Mesenchymal stem cell (in vitro differentiated cells and primary cell): Measurements from ENCODE around the gene ZSCAN12.

ENCODE experiments used
- DNase-seq: peaks from one replicate; pipeline ENCODE4 v3.0.0-alpha.2; 2013
- H2AFZ ChIP-seq: one replicate; pipeline ENCODE4 v1.6.1; 2013; ENCODE audit warnings: low read depth, mild to moderate bottlenecking, control low read depth, inconsistent platforms, low read length, moderate library complexity
- H2AK5ac ChIP-seq: 2 replicates; pipeline ENCODE4 v1.6.1; 2013; ENCODE audit warnings: low read length, moderate library complexity, mild to moderate bottlenecking, inconsistent platforms; ENCODE audit not compliant: severe bottlenecking
- H2BK120ac ChIP-seq: one replicate; pipeline ENCODE4 v1.6.1; 2013; ENCODE audit warnings: low read depth, mild to moderate bottlenecking, inconsistent platforms, low read length, moderate library complexity
- H2BK12ac ChIP-seq, 2 experiments: one replicate each; pipeline ENCODE4 v1.6.1; 2013; ENCODE audit warnings: inconsistent platforms in 2 of 2, low read length in 2 of 2, mild to moderate bottlenecking in 2 of 2, moderate library complexity in 2 of 2, control low read depth in 1 of 2
- H2BK15ac ChIP-seq: one replicate; pipeline ENCODE4 v1.6.1; 2013; ENCODE audit warnings: mild to moderate bottlenecking, low read depth, inconsistent platforms; ENCODE audit not compliant: poor library complexity, severe bottlenecking
- H2BK5ac ChIP-seq: 2 replicates; pipeline ENCODE4 v1.6.1; 2013; ENCODE audit warnings: low read depth, mild to moderate bottlenecking, low read length, control low read depth, inconsistent platforms; ENCODE audit not compliant: poor library complexity, severe bottlenecking
- H3K14ac ChIP-seq, 2 experiments: one replicate each; pipeline ENCODE4 v1.6.1; 2013; ENCODE audit warnings: inconsistent platforms in 2 of 2, low read length in 2 of 2, control low read depth in 1 of 2, mild to moderate bottlenecking in 1 of 2, moderate library complexity in 1 of 2
- H3K18ac ChIP-seq, 2 experiments: one replicate each; pipeline ENCODE4 v1.6.1; 2013; ENCODE audit warnings: inconsistent platforms in 2 of 2, low read length in 2 of 2, control low read depth in 1 of 2, low read depth in 1 of 2, mild to moderate bottlenecking in 1 of 2
- H3K23ac ChIP-seq, 2 experiments: one replicate each; pipeline ENCODE4 v1.6.1; 2013; ENCODE audit warnings: inconsistent platforms in 2 of 2, low read length in 2 of 2, mild to moderate bottlenecking in 2 of 2, moderate library complexity in 2 of 2, control low read depth in 1 of 2
- H3K27ac ChIP-seq: 2 replicates; pipeline ENCODE4 v1.5.1; 2013; ENCODE audit warnings: mild to moderate bottlenecking, moderate library complexity, low read length, control low read depth, inconsistent platforms; ENCODE audit not compliant: poor library complexity, severe bottlenecking
- H3K27me3 ChIP-seq, 2 experiments: 2 replicates each; pipeline versions ENCODE4 v1.6.1 to v1.7.0; 2013; ENCODE audit warnings: low read length in 2 of 2, mild to moderate bottlenecking in 2 of 2, moderate library complexity in 2 of 2, control low read depth in 1 of 2, inconsistent platforms in 1 of 2; ENCODE audit not compliant: control insufficient read depth in 1 of 2, insufficient read depth in 1 of 2
- H3K36me3 ChIP-seq, 2 experiments: 2 replicates each; pipeline versions ENCODE4 v1.6.1 to v1.7.0; 2013; ENCODE audit warnings: low read length in 2 of 2, control low read depth in 1 of 2, inconsistent platforms in 1 of 2, low read depth in 1 of 2, mild to moderate bottlenecking in 1 of 2; ENCODE audit not compliant: insufficient read depth in 2 of 2, control insufficient read depth in 1 of 2
- H3K4ac ChIP-seq, 2 experiments: one replicate each; pipeline ENCODE4 v1.6.1; 2013; ENCODE audit warnings: inconsistent platforms in 2 of 2, low read length in 2 of 2, mild to moderate bottlenecking in 2 of 2, moderate library complexity in 2 of 2, control low read depth in 1 of 2, low read depth in 1 of 2
- H3K4me1 ChIP-seq: 2 replicates; pipeline ENCODE4 v1.6.1; 2013; ENCODE audit warnings: low read depth, low read length, control low read depth; ENCODE audit not compliant: control insufficient read depth, insufficient read depth
- H3K4me2 ChIP-seq: 2 replicates; pipeline ENCODE4 v1.6.1; 2013; ENCODE audit warnings: low read length, mild to moderate bottlenecking, inconsistent platforms; ENCODE audit not compliant: poor library complexity, severe bottlenecking
- H3K4me3 ChIP-seq, 2 experiments: 2 replicates each; pipeline versions ENCODE4 v1.5.1 to v1.7.0; 2013; ENCODE audit warnings: low read length in 2 of 2, mild to moderate bottlenecking in 2 of 2, control low read depth in 1 of 2, low read depth in 1 of 2; ENCODE audit not compliant: insufficient read depth in 1 of 2
- H3K79me1 ChIP-seq: replicated peaks from 2 replicates; pipeline ENCODE4 v1.6.1; 2013; ENCODE audit warnings: mild to moderate bottlenecking, control low read depth, low read length, inconsistent platforms; ENCODE audit not compliant: poor library complexity, severe bottlenecking
- H3K9ac ChIP-seq: 2 replicates; pipeline ENCODE4 v1.7.0; 2013; ENCODE audit warnings: mild to moderate bottlenecking, low read length, moderate library complexity
- H3K9me3 ChIP-seq: 2 replicates; pipeline ENCODE4 v1.7.0; 2013; ENCODE audit warnings: mild to moderate bottlenecking, low read length; ENCODE audit not compliant: control insufficient read depth
- H4K8ac ChIP-seq: one replicate; pipeline ENCODE4 v1.6.1; 2013; ENCODE audit warnings: inconsistent platforms, mild to moderate bottlenecking, low read length, moderate library complexity
- H4K91ac ChIP-seq: one replicate; pipeline ENCODE4 v1.6.1; 2013; ENCODE audit warnings: mild to moderate bottlenecking, low read length, inconsistent platforms
- WGBS: methylation state at CpG from one replicate; pipeline ENCODE4 v1.1.7; 2013; ENCODE audit warnings: mixed read lengths; 5-methylcytosine and 5-hydroxymethylcytosine counted together

Gene ZSCAN12

DNA sequence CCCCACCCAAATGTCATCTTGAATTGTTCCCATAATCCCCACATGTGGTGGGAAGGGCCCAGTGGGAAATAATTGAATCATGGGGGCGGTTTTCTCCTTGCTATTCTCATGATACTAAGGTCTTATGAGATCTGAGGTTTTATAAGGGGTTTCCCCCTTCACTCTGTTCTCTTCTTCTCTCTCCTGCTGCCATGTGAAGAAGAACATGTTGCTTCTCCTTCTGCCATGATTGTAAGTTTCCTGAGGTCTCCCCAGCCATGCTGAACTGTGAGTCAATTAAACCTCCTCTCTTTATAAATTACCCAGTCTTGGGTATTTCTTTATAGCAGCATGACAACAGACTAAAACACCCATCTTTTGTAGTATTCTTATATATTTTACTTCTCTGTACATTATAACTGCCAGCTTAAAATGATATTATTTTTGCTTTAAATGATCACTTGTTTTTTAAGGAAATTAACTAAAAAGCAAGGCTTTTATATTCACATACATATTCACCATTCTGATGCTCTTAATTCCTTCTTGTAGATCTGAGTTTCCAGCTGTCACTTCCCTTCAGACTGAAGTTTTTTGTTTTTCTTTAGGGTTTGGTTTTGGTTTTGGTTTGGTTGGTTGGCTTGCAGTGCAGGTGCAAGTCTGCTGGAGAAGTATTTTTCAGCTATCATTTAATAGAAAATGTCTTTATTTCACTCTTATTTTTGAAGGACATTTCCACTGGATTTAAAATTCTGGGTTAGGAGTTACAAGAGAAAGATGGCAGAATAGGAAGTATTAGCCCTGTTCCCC, 59.0 kb downstream of the ZSCAN12 start:
- H3K4ac ChIP-seq: no peak overlapping the region
- no peaks in the 10 kb centered on the region for H3K36me3 ChIP-seq
- no peak overlapping the region for H2AK5ac ChIP-seq
- H3K14ac ChIP-seq: no peak overlapping the region
- H2BK12ac ChIP-seq: no peak overlapping the region
- H2BK15ac ChIP-seq: no peak overlapping the region
- H3K4me2 ChIP-seq: no peak overlapping the region
- no peaks in the 10 kb centered on the region for H3K9me3 ChIP-seq
- no peak overlapping the region for H2BK120ac ChIP-seq
- no peak overlapping the region for H3K9ac ChIP-seq
- DNase-seq: no peak
- H3K27me3 ChIP-seq: peaks cover 5% of the 10 kb centered on the region in 2 experiments
- H3K79me1 ChIP-seq: peaks cover 2% of the 10 kb centered on the region
- H3K23ac ChIP-seq: no peak overlapping the region
- H2BK5ac ChIP-seq: no peak overlapping the region
- no peak overlapping the region for H3K27ac ChIP-seq
- WGBS: no CpG with 5 or more reads among the region's 1 CpG
- H4K91ac ChIP-seq: no peak overlapping the region
- no peak overlapping the region for H2AFZ ChIP-seq
- H3K4me1 ChIP-seq: no peaks in the 10 kb centered on the region
- no peak overlapping the region for H4K8ac ChIP-seq
- H3K4me3 ChIP-seq: no peak overlapping the region
- H3K18ac ChIP-seq: no peak overlapping the region

DNA sequence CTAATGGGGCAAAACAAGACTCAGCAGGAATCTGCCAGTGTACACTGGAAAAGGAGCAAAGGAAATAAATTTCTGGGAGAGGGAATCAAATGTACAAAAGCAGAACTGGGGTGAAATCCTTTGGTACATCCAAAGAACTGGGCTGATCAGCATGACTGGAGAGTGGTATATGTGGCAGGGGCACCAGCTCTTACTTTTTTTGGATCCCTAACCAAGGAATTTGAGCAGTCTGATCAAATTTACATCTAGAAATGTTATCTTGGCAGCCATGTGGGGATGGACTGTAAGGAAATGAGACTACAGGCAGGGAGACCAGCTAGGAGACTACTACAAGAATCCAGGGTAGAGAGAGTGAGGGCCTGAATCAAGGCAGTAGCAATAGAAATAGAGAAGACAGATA, 62.4 kb downstream of the ZSCAN12 start:
- H4K91ac ChIP-seq: no peak overlapping the region
- H3K4me1 ChIP-seq: peaks cover 3% of the 10 kb centered on the region
- H3K36me3 ChIP-seq: no peaks in the 10 kb centered on the region
- H3K18ac ChIP-seq: no peak overlapping the region
- no peak overlapping the region for H2BK120ac ChIP-seq
- no peak overlapping the region for H2BK15ac ChIP-seq
- H3K27ac ChIP-seq: no peak overlapping the region
- peak overlapping the region in 1 of 2 experiments; percentile 92 for H3K4me3 ChIP-seq
- H3K27me3 ChIP-seq: no peaks in the 10 kb centered on the region
- H3K79me1 ChIP-seq: peaks cover 2% of the 10 kb centered on the region
- H2AFZ ChIP-seq: no peak overlapping the region
- no peak overlapping the region for H4K8ac ChIP-seq
- no peak overlapping the region for H3K14ac ChIP-seq
- no peak overlapping the region for H3K23ac ChIP-seq
- peak overlapping the region; percentile 94 for H3K9ac ChIP-seq
- H3K4ac ChIP-seq: no peak overlapping the region
- DNase-seq: peak; percentile 6
- no peak overlapping the region for H2AK5ac ChIP-seq
- H2BK5ac ChIP-seq: no peak overlapping the region
- no peak overlapping the region for H3K4me2 ChIP-seq
- no peaks in the 10 kb centered on the region for H3K9me3 ChIP-seq
- H2BK12ac ChIP-seq: no peak overlapping the region

DNA sequence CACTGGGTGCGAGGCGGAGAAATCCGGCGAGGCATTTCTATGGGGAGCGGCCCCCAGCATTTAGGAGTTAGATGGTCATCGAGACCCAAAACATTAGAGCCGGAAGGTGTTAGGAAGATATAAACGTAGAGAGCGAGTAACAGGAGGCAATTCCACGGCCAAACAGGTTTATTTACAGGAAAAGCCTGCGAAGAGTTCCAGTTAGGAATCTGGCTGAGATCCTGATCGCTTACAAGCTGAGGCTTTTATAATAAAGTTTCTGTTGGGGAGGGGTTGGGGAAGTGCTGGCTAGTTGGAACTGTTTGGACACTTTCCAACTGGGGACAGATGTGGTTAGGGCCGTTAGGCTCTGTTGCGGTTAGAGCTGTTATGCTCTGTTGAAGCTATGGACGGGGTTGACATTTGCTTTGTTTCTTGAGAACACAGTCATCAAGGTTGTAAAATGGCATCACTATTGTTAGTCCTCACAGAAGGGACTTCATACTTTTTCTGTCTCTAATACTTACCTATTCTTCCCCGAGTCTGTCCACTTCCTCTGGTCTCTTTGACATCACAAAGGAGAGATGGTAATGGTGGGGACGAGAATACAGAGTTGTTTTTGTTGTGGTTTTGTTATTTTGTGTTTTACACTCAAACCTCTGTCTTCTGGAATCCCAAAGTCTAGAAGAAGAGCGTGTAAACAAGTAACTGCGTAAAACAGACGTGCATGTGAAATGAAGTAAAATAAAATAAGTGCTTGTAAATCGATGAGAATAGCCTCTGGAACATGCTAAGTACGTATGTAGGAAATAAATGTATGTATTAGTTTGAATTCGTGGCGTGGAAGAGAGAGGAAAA, 63.0 kb downstream of the ZSCAN12 start:
- WGBS: 8% methylated on average over 21 of the region's 24 CpGs
- peak overlapping the region; percentile 94 for H3K9ac ChIP-seq

More for the DNA sequence above, 63.0 kb downstream of the ZSCAN12 start:
- H3K4me2 ChIP-seq: peak overlapping the region; percentile 98
- H2BK5ac ChIP-seq: peak overlapping the region; percentile 96
- peak overlapping the region; percentile 79 to 91 for H3K18ac ChIP-seq
- no peak overlapping the region for H4K91ac ChIP-seq
- peak; percentile 78 for DNase-seq
- peak overlapping the region; percentile 97 for H2BK15ac ChIP-seq
- peak overlapping the region; percentile 70 for H4K8ac ChIP-seq
- H2AK5ac ChIP-seq: peak overlapping the region; percentile 42
- H3K79me1 ChIP-seq: peaks cover 2% of the 10 kb centered on the region
- peaks cover 3% of the 10 kb centered on the region for H3K4me1 ChIP-seq
- no peaks in the 10 kb centered on the region for H3K9me3 ChIP-seq
- peak overlapping the region; percentile 74 to 92 for H3K4me3 ChIP-seq
- H3K36me3 ChIP-seq: no peaks in the 10 kb centered on the region
- peak overlapping the region in 1 of 2 experiments; percentile 72 for H3K23ac ChIP-seq
- no peak overlapping the region for H2BK12ac ChIP-seq
- peak overlapping the region; percentile 99 for H3K27ac ChIP-seq
- no peak overlapping the region for H2BK120ac ChIP-seq
- peak overlapping the region in 1 of 2 experiments; percentile 77 for H3K4ac ChIP-seq
- H3K27me3 ChIP-seq: no peaks in the 10 kb centered on the region
- H2AFZ ChIP-seq: peak overlapping the region; percentile 61
- H3K14ac ChIP-seq: no peak overlapping the region
